HG03378 (cell line): ENCODE measurements around the gene CHRM4.

Source experiments
- ATAC-seq: cut with Tn5 transposase; IDR thresholded peaks from one replicate; pipeline ENCODE4 v1.9.1; 2021; ENCODE audit warnings: mild to moderate bottlenecking, moderate library complexity; ENCODE audit not compliant: unreplicated experiment

CHRM4 gene

DNA sequence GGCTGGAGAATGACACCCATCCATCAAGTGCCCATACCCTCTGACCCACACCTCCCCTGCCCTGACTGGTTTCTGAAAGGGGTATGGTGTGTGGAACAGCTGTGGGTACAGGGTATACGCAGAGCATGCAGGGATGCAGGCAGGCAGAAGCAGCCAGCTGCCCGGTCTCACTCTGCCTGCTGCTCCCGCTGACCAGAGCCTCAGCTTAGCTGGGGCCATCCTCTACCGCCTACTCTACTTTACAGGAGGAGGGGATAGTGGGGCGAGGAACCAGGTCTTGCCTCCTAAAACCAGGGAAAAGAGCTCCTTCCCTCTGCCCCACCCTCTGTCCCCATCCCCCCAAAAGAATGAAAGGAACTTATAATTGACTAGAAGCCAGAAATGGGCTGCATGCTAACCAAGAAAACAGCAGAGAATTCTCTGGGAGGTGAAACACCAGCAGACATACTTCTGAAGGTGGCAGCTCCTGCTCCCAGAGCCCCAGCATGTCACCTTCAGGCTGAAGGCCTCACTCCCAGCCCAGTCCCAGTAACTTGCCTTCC lies 13.0 kb upstream of the CHRM4 start:
- no peak for ATAC-seq

DNA sequence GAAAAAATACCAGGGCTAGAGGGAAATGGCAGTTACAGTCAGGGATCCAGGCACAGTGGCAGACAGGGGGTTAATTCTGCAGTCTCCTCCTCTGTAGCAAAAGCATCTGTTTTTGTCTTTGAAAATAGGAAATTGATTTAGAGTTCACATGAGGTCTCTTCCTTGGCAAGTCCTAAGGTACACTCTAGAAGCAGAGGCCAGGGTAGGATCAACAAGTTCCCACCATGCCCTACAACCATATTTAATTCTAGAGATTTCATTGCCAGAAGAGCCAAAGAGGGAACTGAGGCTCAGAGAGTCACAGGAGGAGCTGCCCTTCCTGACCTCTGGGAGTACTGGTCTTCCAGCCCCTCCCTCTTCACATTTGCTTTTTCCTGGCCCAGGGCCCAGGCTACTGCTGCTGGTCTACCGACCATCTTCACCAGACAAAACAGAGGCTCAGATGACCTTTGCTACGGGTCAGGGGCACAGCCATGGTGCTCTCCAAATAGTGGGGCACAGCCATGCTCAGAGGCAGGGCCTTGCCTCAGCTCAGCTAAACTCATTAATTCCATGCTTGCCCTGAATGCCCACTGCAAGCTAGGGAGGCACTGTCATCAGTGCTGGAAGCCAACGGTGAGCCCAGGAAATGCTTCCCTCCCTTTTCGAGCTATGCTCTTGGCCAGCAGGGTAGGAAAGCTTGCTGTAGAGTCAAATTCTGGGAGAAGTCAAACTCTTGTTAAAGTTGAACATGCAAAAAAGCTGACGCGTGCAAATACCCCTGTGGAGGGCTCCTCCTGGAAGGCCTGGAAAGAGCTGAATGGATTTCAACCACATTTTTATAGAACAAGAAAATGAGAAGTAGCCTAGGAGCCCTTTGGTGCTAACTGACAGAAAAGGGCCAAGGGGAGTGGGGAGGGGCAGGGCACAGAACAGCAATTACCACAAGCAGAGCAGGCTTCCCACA lies 11.7 kb upstream of the CHRM4 start:
- no peak for ATAC-seq

DNA sequence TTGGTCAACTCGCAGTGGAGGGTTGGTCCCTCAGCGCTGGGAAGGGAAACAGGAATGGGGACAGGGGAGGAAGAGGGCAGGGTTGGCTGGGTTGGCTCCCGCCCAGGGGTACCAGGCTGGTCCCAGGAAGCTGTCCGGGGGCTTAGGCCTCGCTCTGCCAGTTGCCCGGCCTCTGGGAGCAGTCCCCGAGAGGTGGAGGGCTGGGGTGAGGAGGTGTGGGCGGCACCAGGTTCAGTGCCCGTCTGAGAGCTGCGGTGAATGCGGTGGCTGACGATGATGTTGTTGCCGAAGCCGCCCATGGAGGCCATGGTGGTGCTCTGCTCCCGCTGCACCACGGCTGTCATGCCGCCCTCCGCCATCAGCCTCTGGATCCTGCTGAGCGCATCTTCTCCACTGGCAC lies 6.0 kb upstream of the CHRM4 start:
- no peak for ATAC-seq

DNA sequence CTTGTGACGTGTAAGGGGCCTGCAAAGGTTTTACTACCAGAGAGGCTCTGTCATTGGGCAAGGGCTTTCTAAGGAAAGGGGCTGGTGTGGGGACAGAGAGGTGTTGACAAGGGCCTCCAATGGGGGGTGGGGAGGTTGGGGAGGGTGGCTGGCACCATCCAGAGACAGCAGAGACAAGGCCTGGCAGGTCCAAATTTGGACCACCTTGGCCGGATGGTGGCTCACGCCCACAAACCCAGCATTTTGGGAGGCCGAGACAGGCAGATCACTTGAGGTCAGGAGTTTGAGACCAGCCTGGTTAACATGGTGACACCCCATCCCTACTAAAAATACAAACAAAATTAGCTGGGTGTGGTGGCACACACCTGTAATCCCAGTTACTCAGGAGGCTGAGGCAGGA lies 2.2 kb upstream of the CHRM4 start:
- no peak for ATAC-seq

DNA sequence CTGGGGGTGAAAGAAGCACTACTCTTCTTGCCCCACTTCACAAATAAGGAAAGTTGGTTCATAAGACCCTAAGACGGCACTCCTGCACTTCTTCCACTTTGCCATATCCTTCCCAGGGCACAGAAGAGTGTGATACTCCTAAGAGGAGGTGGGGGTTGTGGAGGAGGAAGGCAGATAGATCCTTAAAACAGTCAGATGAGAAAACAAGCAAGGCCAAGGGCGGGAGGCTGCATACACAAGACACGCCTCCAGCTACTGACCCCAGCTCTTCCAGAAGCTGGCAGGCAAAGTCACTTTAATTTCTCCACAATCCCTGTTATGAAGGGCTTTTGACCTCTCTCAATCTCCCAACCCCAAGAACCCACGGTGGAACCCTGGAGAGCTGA lies 1.6 kb upstream of the CHRM4 start:
- no peak for ATAC-seq

DNA sequence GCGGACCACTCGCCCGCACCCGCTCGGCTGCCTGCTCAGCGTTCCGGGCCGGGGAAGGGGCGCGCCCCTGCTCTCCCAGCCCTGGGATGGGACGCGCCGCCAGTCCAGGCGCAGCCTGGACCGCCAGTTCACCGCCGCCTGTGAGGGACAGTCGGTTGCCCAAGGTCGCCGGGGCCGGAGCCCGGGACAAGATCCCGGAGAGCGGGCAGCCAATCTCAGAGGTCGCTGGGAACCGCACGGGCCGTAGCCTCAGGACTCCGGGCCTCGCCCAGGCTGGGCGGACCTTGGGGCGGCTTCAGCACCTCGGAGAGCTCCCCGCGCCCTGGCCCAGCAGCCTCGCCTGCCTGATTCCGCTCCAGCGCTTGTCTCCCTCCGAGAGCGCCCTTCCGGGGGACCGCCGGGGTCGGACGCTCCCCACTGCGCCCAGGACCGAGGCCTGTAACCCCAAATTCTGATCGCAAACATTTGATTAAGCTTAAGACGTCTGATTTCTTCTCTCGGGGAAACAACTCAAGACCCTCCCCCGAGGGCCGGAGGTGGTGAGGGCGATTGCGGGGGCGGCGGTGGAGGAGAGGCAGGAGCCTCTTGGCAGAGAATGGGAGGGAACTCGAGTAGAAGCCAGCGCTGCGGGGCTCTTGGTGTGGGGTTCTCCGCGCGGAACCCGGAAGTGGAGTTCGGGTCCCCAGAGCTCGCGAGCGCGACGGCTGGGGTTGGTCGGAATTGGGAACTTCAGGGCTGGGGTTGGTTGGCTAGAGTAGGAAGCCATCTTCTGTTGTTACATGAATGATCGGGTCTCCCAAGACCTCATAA lies 1.1 kb upstream of the CHRM4 start:
- no peak for ATAC-seq

DNA sequence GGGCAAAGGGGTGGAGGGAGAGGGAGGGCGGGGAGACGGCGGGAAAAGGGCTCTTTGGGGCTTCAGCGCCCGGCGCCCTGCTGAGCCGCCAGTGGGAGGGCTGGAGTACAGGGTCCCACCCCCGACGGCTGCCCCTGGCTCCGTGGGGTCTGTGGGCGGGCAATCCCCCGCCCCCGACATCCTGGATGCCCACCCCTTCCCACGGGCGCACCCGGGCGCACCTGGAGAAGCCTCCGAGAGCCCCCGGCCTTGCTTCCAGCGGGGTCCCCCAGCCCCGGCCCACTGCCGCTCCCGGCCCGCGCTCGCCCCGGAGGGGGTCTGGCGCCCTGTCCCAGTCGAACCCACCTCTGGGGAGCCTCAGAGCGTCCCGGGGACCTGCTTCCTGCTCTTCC lies 394 bp downstream of the CHRM4 start:
- no peak for ATAC-seq

DNA sequence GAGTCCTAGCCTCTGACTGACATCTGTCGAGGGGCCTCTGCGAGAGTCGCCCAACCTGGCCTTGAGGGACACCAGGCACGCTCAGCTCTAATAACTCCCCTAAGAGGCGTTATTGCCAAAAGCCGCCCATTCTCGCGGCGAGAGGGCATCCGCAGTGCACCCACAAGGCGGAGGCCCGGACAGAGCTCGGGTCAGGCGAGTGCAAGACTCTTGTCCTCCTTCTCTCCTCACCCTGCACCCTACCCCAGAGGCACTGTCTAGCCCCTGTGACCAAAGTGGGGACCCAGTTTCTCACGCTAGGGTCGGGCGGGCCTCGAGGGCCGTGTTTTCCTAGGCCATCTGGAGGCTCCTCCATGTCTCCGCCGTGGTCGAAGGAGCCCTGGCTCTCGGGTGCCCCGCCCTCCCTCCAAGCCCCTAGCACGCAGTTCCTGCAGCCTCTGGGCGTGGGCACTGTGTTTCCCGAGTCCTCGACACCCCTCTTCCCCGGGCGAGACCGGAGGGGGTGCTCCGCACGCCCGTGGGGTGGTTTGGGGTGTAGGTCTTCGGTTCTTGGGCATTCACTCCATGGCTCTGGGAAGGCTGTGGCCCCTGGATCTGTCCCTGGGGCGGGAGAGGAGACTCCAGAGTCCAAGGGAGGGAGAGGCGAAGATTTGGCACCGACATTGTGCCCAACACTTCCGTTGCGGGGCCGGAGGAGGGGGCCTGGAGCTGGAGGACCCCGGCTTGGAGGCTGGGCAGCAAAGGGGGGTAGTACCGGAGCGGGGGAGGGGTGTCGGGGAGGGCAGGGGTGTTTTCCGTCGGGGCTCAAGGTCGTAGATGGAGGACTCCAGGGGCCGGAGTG lies 1.0 kb downstream of the CHRM4 start:
- ATAC-seq, result no peak

DNA sequence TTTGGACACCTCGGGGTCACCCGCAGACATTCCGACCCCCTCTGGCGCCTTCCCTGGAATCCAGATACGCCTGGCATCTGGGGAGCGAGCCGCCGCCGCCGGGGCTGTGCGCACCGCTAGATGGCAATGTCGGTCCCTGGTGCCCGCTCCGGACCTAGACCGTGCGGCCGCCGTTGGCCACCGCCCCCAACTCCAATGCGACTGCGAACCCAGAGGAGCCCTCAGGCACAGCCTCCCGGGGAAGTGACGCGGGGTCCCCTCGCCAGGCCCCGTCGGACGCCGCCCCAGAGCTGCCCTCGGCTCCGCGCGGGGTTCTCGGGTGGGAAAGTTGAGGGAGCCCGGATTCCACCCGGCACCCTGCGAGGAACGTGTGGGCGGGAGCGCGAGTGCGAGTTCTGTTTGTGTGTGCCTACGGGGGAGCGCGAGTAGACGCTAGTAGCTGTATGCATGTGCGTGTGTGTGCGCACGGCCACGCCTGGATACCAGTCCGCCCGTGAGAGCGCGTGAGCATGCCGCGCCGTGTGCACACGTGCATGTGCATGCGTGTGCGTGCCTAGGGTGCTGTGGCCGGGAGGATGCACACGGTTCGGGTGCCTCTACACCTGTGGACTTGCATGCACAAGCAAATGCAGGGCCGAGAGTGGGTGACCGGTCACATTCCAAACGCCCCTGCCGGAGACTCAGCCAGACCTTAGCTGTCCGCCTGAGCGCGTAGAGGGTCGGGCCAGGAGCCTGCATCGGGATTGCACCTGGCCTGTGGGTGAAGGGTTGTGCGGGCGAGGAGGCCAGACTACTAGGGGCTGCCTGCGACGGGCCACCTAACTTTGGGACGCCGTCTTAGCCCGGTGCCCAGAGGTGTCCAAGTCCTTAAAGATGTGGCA lies 1.9 kb downstream of the CHRM4 start:
- peak; percentile 42 for ATAC-seq

DNA sequence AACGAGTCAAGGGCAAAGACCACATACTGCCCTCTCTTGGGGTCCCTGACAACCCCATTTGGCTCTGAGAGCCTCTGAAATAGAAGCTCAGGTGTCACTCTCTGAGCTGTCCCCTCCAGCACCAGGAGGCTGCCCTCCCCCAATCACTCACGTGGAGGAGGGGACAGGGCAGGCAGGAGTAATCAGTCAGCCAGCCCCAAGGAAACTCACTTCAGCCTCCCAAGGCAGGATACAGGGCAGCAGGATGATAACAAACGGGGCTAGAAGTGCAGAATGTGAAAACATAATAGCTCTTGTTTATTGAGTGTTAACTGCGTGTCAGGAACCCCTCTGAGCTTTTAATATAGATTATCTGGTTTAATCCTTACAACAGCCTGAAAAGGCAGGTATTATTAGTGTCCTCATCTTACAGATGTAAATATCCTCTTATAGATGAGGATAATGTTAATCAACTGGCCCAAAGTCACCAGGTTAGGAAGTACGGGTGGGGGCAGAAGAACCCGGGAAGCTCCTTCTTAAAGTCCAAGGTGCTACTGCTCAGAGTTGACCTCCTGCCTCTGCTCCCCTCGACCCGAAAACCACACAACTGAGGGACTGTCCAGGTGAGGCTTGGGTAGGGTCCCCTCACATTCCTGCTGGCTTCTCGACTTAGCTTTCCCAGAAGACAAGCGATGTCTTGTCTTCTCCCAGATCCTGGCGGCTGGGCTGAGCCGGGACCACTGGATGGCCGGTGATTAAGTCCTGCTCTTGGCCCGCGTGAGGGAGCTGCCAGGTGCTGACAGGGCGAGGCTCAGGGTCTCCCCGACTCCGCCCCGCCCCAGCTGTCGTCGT lies 2.7 kb downstream of the CHRM4 start:
- ATAC-seq, result no peak

DNA sequence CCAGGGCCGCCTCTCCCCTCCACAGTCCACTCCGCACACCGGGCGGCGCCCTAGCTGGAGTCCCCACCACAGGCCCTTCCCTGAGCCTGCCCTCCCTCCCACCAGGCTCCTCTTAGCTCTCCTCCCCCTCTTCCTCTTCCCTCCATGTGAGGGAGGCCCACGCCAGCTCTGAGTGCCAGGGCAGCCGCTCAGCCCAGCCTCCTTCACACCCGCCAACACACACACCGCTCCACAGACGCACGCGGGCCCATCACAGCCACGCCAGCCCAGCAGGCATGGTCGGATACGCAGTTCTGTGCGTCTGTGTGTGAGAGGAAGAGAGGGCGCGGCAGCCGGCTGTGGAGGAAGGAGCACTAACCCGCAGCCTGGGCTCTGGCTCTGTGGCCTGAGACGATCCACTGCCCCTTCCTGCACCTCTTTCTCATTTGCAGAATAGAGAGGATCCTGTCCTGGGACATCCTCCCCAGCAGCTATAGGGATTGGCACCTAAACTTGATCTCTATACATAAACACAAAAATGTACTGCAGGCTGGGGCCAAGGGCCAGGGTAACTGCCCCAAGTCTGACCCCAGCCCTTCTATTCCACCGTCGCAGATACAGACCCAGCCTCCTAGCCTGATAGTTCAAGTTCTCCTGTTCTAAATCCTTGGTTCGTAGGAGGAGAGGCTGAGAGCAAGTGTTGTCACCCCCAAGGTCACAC lies 3.5 kb downstream of the CHRM4 start:
- ATAC-seq, result no peak

DNA sequence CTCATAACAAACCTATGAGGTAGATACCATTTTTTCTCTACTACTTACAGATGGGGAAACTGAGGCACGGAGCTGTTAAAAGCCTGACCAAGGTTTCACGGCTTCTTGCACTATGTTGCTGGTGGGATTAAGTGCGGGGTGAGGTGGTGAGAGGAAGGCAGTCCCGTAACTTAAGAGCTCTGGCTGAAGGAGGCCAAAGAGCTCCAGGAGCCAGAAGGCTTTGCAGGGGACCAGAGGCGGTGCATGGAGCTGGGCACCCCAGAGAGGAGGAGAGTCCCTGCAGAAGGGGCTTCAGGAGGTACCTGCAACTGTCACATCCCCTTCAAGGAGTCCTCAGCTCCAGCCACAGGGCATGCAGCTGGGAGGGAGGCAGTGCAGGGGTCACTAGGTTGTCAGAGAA lies 4.1 kb downstream of the CHRM4 start:
- ATAC-seq, result no peak

DNA sequence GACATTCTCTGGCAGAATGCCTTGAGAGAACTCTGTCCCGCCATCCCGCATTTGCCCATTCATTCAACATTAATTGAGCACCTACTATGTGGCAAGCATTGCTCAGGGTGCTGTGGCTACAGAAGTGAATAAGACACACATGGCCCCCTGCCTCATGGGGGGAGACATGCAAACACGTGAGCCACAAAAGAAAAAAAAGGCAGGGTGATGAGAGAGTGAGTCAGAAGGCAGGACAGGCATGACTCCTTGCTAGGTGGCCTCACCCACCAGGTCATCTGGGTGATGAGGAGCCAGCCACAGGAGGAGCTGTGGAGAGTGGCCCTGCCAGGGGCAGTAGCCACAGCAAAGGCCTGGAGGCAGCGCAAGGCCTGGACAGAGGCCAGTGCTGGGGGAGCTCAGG lies 4.9 kb downstream of the CHRM4 start:
- no peak for ATAC-seq

DNA sequence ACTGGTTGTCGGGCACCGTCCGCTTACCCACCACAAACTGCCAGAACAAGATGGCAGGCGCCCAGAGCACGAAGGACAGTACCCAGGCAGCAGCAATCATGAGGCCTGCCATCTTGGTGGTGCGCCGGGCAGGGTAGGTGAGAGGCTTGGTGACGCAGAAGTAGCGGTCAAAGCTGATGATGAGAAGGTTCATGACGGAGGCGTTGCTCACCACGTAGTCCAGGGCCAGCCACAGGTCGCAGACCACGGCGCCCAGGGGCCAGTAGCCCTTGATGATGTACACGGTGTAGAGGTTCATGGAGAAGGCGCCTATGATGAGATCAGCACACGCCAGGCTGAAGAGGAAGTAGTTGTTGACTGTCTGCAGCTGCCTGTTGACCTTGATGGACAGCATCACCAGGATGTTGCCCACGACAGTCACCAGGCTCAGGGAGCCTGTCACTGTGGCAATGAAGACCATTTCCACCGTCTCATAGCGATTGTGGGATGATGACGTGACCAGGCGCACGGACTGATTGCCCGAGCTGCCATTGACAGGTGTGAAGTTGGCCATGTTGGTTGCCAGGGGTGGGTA lies 5.5 kb downstream of the CHRM4 start:
- ATAC-seq, result no peak

DNA sequence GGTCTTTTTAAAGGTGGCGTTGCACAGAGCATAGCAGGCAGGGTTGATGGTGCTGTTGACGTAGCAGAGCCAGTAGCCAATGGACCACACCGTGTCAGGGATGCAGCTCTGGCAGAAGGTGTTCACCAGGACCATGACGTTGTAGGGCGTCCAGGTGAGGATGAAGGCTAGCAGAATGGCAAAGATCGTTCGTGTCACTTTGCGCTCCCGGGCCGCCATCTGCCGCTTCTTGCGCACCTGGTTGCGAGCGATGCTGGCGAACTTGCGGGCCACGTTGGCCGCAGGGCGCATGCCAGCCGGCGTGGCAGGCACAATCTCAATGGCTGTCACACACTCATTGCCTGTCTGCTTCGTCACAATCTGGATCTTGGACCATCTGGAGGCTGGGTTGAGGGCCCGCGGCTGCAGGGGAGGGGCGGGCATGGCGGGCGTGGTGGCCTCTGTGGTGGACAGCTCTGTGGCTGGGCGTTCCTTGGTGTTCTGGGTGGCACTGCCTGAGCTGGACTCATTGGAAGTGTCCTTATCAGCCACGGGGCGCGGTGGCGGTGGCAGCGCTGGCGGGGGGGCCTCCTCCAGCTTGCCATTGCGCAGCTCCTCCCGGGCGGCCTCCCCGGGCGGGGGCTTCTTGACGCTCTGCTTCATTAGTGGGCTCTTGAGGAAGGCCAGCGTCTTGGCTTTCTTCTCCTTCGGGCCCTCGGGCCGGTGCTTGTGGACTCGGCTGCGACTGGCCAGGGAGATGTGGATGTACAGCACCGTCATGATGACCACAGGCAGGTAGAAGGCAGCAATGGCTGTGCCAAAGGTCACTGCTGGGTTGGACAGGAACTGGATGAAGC lies 6.2 kb downstream of the CHRM4 start:
- ATAC-seq, result no peak

DNA sequence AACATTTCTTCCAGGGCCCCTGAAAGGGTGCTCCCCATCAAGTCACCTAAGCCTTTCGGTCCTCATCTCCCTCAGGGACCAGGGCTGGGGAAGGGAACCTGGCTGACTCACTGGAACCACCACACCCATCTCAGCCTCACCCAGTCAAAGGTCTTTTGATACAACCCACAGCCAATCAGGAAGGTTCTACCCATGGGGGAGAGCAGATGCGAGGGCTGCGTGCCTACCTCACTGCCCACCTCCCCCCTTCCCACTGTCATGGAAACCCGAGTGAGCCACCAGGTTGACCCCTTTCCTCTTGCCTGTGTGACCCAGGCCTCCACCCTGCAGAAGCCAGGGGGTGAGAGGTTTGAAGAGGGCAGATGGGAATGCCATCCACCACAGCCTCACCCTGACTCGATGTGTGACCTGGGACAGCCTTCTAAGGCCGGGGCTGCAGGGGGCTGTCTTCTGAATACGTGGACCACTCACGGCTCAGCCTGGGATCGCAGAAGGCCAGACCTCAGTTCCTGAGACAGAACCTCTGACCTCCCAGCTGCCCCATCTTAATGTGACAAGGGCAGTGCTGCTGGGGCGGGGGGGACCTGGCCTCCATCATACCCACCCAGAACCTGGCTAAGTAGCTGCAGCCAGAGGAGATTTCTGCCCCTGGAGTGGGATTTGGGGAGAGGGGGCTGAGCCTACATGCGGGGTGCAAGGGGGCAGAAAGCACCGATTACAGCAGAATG lies 7.4 kb downstream of the CHRM4 start:
- no peak for ATAC-seq

DNA sequence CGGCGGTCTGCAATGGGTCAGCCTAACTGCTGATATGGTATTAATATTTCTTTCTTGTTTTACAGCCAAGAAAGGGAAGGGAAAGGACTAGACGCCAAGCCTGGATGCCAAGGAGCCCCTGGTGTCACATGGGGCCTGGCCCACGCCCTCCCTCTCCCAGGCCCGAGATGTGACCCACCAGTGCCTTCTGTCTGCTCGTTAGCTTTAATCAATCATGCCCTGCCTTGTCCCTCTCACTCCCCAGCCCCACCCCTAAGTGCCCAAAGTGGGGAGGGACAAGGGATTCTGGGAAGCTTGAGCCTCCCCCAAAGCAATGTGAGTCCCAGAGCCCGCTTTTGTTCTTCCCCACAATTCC lies 8.2 kb downstream of the CHRM4 start:
- ATAC-seq, result no peak
